ENCODE measurements around the gene DELE1.

The DELE1 gene

DNA sequence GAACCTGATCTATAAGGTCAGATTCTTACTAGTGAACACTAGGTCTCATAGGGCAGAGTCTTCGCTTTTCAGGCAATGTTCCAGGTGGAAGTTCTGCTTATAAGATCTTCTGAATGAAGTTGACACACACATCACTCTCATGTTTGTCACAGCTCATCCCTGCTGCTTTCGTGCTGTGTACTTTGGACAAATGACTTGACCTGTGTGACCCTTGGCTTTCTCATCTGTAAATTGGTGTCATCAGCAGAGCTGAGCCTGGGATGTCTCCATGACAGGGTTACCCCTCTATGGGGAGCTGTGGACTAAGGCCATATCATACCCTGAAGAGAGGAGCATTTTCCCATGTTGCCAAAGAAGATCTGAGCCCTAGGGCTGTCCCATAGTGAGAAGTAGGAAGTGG, 2.8 kb downstream of the DELE1 start:
- DNase-seq (ENCODE audit: low read depth in 2 of 2), result no peak

- no peak for DNase-seq (ENCODE audit: low read depth in 2 of 2)
Measured at GRCh38 chr5:141928051-141928450, 4.4 kb downstream of the DELE1 start.

- DNase-seq (ENCODE audit: low read depth in 2 of 2), result no peak
Measured at GRCh38 chr5:141929398-141930058, 5.9 kb downstream of the DELE1 start.

DNA sequence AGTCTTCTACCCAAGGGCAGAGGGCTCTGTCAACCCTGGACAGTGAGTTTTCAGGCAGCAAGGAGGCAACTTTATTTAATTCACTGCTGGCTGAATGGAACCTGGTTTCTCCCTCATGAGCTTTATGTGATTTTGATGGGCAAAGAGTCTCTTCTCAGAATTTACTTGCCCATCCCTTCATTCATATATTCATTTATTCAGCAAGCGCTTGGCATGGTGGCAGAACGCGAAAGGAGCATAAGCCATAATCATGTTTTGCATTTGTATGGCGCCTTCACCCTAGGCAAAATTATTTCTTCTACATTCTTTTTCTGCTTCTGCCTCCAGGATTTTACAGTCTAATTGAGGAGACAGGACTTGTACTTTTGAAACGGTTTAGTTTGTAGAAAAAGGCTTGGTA, 8.0 kb downstream of the DELE1 start:
- DNase-seq (ENCODE audit: low read depth in 2 of 2), result no peak

- DNase-seq (ENCODE audit: low read depth in 2 of 2), result no peak
Measured at GRCh38 chr5:141933151-141933550, 9.5 kb downstream of the DELE1 start.

DNA sequence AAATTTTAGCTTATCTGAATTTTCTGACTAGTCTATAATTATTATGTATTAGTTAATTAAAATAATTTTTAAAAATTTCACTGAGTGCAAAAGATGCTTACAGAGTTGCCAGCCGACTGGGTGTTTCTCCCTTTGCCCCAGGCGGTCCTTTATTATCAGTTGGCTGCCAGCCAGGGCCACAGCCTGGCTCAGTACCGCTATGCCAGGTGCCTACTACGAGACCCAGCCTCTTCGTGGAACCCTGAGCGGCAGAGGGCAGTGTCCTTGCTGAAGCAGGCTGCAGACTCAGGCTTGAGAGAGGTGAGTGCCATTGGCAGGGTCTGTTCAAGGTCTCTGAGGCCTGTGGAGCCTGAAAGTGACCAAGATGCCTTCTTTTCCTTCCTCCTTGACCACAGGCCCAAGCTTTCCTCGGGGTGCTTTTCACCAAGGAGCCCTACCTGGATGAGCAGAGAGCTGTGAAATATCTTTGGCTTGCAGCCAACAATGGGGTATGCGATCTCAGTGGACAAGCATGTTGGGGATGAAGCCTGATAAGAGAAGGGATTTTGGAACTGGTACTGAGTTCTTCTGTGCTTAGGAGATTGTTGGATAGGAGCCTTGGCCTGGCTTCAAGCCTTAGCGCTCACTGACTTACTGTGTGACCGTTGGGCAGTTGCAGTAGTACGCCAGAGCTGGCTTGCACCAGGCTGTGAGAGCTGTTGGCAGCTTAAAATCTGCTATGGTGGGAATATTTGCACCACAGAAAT, 10.6 kb downstream of the DELE1 start:
- DNase-seq (ENCODE audit: low read depth in 2 of 2), result no peak

GRCh38 chr5:141935538-141935937, 11.9 kb downstream of the DELE1 start:
- no peak for DNase-seq (ENCODE audit: low read depth in 2 of 2)

- DNase-seq (ENCODE audit: low read depth in 2 of 2), result no peak
Measured at GRCh38 chr5:141940695-141941271, 17.1 kb downstream of the DELE1 start.

GRCh38 chr5:141941307-141941706, 17.6 kb downstream of the DELE1 start:
- no peak for DNase-seq (ENCODE audit: low read depth in 2 of 2)

- no peak for DNase-seq (ENCODE audit: low read depth in 2 of 2)
Measured at GRCh38 chr5:141941779-141942178, 18.1 kb downstream of the DELE1 start.

GRCh38 chr5:141942185-141942857, 18.6 kb downstream of the DELE1 start:
- no peak for DNase-seq (ENCODE audit: low read depth in 2 of 2)

DNA sequence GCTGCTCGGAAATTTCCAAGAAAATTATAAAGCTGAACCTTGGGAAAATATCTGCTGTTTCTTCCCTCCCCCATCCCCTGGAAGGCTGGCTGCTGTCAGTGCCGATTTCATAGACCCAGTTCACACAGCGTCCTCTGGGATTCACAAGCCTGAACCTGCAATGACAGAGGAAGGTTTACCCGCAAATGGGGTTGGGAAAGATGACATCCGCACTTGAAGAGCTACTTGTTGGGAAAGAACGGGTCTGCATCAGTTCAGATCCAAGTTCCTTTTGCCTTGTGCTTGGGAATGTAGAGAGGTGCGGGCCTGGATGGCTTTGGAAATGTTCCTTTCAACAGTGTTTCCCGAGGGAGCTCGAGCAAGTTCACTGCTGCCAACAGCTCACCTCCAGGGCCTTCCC, 20.4 kb downstream of the DELE1 start:
- no peak for DNase-seq (ENCODE audit: low read depth in 2 of 2)

DNA sequence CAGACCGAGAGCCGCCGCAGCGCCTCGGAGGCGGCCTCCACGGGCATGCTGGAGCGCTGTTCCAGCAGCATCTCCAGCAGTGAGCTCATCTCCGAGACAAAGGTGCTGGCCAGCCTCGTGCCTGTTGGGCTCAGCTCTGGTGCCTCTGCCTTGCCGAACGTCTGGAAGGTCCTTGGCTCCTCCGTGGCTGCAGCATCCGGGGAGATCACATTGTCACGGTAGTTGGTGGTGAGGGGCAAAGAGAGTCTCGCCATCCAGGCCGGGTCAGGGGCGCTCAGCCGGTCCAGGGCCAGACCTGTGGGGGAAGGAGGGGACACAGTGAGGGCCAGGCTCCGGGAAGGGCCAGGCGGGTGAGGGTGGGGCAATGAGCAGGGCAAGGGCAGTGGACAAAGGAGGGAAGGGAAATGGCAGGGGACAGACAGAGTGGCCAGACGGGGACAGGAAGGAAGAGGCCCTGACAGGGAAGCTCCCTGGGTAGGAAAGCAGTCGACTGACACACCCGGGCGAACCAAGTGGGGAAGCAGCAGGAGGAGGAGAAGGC, 21.9 kb downstream of the DELE1 start:
- no peak for DNase-seq (ENCODE audit: low read depth in 2 of 2)

DNA sequence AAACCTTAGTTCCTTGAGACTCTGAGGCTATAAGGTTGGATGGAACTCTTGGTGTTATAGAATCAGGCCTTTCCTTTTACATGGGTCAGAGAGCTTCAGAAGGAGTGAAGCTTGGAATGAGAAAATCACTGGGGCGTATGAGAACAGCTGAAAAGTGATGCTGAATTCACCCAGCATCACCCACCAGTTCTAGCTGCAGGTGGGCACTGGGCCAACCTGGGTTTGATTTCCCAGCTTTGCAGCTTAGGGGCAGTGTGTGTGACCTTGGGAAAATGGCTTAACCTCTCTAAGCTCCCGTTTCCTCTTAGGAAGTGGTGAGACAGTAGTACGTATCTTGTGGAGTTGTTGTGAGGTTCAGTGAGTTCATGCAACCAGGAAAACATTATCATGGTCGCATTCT, 23.6 kb downstream of the DELE1 start:
- no peak for DNase-seq (ENCODE audit: low read depth in 2 of 2)

- no peak for DNase-seq (ENCODE audit: low read depth in 2 of 2)
Measured at GRCh38 chr5:141948812-141949211, 25.1 kb downstream of the DELE1 start.

- DNase-seq (ENCODE audit: low read depth in 2 of 2), result no peak
Measured at GRCh38 chr5:141949511-141949910, 25.8 kb downstream of the DELE1 start.

DNA sequence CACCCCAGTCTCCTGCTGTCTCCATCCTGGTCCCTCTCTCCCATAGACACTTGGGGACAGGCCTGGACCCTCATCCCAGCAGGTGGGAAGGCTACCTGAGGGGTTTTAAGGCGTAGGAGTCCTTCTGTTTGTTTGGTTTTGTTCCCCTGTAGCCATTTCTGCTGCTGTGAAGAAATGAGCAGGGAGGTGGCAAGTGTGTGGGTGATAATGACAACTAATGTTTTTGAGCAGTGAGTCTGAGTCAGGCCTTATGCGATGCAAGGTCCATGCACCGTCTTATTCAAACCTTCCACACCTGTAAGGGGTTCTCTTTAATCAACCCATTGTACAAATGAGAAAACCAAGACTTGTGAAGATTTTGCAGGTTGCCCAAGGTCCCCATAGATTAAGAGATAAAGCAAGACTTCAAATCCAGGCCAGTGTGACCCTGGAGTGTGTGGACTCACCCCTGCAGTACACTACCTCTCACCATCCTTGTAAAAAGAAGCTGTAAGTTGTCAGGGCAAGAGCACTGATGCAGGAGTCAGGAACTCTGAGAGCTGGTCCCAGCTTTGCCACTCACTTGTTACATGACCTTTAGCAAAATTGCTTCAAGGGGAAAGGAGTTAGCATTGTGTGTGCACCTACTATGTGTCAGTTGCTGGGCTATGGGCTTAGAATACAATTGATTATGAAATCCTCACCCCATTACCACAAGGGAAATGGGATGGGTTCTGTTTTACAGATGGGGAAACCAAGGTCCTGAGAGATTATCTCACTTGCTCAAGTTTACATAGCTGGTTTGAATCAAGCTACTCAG, 26.7 kb downstream of the DELE1 start:
- DNase-seq (ENCODE audit: low read depth in 2 of 2), result no peak

DNA sequence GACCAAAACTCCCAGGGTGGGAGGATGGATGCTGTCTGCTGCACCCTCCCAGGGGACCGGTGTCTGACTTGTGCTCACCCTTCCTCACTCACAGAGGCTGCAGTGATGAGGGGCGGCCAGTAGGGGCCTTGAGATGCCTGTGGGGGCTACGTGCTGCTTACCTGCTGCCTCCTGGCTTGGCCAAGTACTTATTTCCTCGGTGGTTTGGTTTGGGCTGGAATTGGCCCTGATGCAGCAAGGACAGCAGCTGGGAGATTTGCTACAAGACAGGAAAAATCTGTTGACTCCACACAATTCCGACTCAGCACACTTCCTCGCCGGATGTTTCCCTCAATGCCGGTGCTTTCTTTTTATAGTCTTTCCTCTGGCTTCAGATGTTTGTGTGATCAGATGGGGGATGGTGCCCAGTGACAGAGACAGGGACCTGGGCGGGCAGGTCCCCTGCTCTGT, 27.7 kb downstream of the DELE1 start:
- DNase-seq (ENCODE audit: low read depth in 2 of 2), result no peak

DNA sequence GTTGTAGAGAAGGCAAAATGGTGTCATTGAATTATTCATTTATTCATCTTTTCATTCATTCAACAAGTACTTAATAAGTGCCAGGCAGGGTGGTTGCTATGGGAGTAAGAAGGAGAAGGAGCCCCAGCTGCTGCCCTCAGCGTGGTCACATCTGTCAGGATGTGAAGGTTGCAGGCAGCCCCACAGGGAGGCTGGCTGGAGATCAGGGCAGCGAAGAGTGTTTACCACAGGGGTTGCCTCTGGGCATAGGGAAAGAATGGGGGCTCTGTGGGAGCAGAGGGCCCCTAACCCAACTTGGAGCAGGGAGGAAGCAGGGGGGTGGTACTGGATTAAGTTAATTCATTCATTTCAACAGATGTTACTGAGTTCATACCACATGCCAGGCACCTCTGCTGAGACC, 28.3 kb downstream of the DELE1 start:
- no peak for DNase-seq (ENCODE audit: low read depth in 2 of 2)

DNA sequence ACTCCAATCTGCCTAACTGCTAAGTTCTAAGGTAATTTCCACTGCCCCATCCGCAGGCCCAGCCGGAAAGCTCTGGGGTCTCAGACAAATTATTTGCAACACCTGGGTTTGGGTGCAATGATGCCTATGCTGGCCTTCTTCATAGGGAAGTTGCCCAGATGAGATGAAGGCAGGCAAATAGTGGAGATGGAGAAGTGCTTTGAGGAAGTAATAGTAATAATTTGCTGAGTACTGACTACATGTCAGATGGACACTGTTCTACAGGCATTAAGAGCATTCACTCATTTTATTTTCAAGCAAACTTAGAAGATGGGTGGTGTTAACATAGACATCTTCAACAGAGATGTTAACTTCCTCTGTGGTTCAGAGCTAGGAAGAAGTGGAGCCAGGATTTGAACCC, 30.5 kb downstream of the DELE1 start:
- DNase-seq (ENCODE audit: low read depth in 2 of 2), result no peak

GRCh38 chr5:141957367-141957996, 33.8 kb downstream of the DELE1 start:
- no peak for DNase-seq (ENCODE audit: low read depth in 2 of 2)
